Measurements from ENCODE around the gene HOXD3. TPM values are rescaled to one million over a fixed set of nuclear protein-coding genes. Genes with fewer than 3 reads are reported as not detected.

The HOXD3 gene
- total RNA-seq, 1 experiment from 2014 or later = not detected

- Mint-ChIP-seq H3K4me1 (ENCODE audit: low read depth, unreplicated experiment) (no peaks in the 10 kb centered on the region), H3K27me3 (ENCODE audit: unreplicated experiment) (peaks cover 18% of the 10 kb centered on the region), H3K36me3 (ENCODE audit: insufficient read depth, unreplicated experiment) (no peaks in the 10 kb centered on the region), H3K27ac (ENCODE audit: unreplicated experiment) (no peak overlapping the region), H3K4me3 (ENCODE audit: low read depth, unreplicated experiment) (no peak overlapping the region), H3K9me3 (ENCODE audit: low read depth, unreplicated experiment) (no peaks in the 10 kb centered on the region)
- intact Hi-C loops (cut with micrococcal nuclease; ENCODE audit: unreplicated experiment) = no loop called here
- TF ChIP-seq CTCF (IDR thresholded peaks at IDR 0.05; ENCODE audit: unreplicated experiment) = no peak
- no TSS peak for BruUV-seq (replicated peaks)
- DNase-seq = no peak
- CTCF ChIA-PET = no interaction called here
These were observed 6.3 kb upstream of the HOXD3 start for GRCh38 chr2:176150584-176151441.

- TF ChIP-seq CTCF (IDR thresholded peaks at IDR 0.05; ENCODE audit: unreplicated experiment) = no peak
- no peak within 1 kb of the TSS for H3K27ac Mint-ChIP-seq (ENCODE audit: unreplicated experiment)
- CTCF ChIA-PET = interaction anchor here (0.7 kb wide), 1 partner anchor 117 kb away, joined by 3 read pairs; the partner anchor contains the start of gene MTX2
- H3K4me1 Mint-ChIP-seq (ENCODE audit: low read depth, unreplicated experiment) = no peaks in the 10 kb centered on the region
- H3K9me3 Mint-ChIP-seq (ENCODE audit: low read depth, unreplicated experiment) = no peaks in the 10 kb centered on the region
- BruUV-seq (replicated peaks) = no TSS peak
- H3K27me3 Mint-ChIP-seq (ENCODE audit: unreplicated experiment) = peaks cover 11% of the 10 kb centered on the region
- DNase-seq = no peak
- no peaks in the 10 kb centered on the region for H3K36me3 Mint-ChIP-seq (ENCODE audit: insufficient read depth, unreplicated experiment)
- intact Hi-C loops (cut with micrococcal nuclease; ENCODE audit: unreplicated experiment) = no loop called here
- H3K4me3 Mint-ChIP-seq (ENCODE audit: low read depth, unreplicated experiment) = no peak within 1 kb of the TSS
These were observed 5.4 kb upstream of the HOXD3 start, which contains the start of gene HOXD4 for GRCh38 chr2:176151442-176152287. TSS of gene HOXD4 (plus strand) at chr2:176151550. CDS start at chr2:176151634, 84 bp downstream.

- intact Hi-C loops (cut with micrococcal nuclease; ENCODE audit: unreplicated experiment) = no loop called here
- Mint-ChIP-seq H3K27ac (ENCODE audit: unreplicated experiment) (no peak overlapping the region), H3K36me3 (ENCODE audit: insufficient read depth, unreplicated experiment) (no peaks in the 10 kb centered on the region), H3K4me3 (ENCODE audit: low read depth, unreplicated experiment) (no peak overlapping the region), H3K27me3 (ENCODE audit: unreplicated experiment) (peaks cover 11% of the 10 kb centered on the region), H3K4me1 (ENCODE audit: low read depth, unreplicated experiment) (no peaks in the 10 kb centered on the region), H3K9me3 (ENCODE audit: low read depth, unreplicated experiment) (no peaks in the 10 kb centered on the region)
- TF ChIP-seq CTCF (IDR thresholded peaks at IDR 0.05; ENCODE audit: unreplicated experiment) = no peak
- no peak for DNase-seq
- CTCF ChIA-PET = interaction anchor here (0.7 to 1.9 kb wide), 2 partner anchors 116 to 302 kb away, joined by 3 to 6 read pairs; partner anchors contain the start of gene MTX2
- BruUV-seq (replicated peaks) = no TSS peak
These were observed 4.5 kb upstream of the HOXD3 start for GRCh38 chr2:176152350-176153181.

Data from Calu3 (cell line).